GM12875 (cell line): Measurements from ENCODE around the gene KMO.

Source experiments
- H3K4me3 ChIP-seq: one replicate; pipeline ENCODE4 v1.5.1; 2011; ENCODE audit warnings: low read depth, low read length, control low read depth
- TF ChIP-seq, protein P1 (sequence below): IDR thresholded peaks from 2 replicates; pipeline ENCODE4 v1.5.1; 2011; ENCODE audit warnings: low read depth, mild to moderate bottlenecking, control low read depth, inconsistent platforms, low read length, moderate library complexity, borderline replicate concordance; ENCODE audit not compliant: insufficient read depth

The KMO gene

DNA sequence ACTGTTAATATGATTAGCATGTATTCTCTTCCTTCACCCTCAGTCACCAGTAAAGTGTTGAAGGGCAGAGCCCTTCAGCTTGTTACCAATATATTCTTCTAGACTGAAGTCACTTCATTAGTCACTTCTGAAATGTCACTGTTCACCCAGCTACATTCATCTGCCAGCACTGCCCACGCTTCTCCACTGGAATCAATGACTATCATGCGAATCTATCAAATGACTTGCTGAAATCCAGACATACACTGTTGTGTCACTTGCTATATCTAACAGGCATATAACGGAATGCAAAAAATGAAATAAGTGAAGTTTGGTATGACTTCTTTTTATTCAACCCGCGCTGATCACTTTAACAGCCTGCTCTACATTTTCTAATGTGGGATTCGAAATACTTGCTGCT, 28.7 kb upstream of the KMO start:
- no peak overlapping the region for H3K4me3 ChIP-seq
- TF ChIP-seq, protein P1, sequence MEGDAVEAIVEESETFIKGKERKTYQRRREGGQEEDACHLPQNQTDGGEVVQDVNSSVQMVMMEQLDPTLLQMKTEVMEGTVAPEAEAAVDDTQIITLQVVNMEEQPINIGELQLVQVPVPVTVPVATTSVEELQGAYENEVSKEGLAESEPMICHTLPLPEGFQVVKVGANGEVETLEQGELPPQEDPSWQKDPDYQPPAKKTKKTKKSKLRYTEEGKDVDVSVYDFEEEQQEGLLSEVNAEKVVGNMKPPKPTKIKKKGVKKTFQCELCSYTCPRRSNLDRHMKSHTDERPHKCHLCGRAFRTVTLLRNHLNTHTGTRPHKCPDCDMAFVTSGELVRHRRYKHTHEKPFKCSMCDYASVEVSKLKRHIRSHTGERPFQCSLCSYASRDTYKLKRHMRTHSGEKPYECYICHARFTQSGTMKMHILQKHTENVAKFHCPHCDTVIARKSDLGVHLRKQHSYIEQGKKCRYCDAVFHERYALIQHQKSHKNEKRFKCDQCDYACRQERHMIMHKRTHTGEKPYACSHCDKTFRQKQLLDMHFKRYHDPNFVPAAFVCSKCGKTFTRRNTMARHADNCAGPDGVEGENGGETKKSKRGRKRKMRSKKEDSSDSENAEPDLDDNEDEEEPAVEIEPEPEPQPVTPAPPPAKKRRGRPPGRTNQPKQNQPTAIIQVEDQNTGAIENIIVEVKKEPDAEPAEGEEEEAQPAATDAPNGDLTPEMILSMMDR: no peak

DNA sequence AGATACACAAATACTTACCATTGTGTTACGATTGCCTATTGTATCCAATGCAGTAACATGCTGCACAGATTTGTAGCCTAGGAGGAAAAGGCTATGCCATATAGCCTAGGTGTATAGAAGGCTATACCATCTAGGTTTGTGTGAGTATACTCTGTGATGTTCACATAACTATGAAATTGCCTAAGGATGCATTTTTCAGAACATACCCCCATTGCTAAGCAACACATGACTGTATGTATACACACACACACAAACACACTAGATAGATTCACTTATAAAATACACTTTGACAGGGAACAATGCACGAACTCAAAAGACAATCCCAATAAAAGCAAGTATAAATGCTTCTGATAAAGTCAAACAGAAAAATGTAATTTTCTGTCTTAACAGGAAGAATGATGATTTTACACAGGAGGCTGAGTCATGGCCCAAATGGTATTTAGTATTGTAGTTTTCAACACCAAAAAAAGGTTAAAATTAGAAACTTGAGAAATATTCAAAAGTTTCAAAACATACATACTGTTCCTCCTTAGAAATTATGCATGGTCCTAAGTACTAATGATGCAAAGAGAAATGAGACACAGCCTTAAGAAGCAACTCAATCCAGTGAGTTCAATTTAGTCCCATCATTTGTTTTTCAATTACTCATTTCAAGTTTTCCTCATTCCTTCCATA, 24.9 kb upstream of the KMO start:
- TF ChIP-seq, protein P1: no peak

DNA sequence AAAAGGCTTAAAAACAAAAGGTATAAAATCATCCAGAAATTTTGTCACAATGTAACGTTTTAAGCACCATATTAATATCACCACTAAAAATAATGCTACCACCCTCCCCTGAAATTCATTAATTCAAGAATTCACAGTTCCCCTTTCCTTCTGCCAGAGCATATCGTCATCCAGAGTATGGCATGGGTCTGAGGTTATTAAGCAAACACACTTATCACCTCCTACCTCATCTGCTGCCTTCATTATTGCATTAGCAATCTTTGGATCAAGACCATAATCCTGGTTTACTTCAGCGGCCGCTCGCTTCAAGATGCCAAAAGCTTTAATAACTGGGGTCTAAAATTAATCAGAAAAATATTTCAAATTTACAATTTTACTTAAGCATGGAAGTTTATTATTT, 18.8 kb upstream of the KMO start:
- TF ChIP-seq, protein P1: no peak
- H3K4me3 ChIP-seq: no peak overlapping the region

More for the DNA sequence above, 24.9 kb upstream of the KMO start:
- no peak overlapping the region for H3K4me3 ChIP-seq

DNA sequence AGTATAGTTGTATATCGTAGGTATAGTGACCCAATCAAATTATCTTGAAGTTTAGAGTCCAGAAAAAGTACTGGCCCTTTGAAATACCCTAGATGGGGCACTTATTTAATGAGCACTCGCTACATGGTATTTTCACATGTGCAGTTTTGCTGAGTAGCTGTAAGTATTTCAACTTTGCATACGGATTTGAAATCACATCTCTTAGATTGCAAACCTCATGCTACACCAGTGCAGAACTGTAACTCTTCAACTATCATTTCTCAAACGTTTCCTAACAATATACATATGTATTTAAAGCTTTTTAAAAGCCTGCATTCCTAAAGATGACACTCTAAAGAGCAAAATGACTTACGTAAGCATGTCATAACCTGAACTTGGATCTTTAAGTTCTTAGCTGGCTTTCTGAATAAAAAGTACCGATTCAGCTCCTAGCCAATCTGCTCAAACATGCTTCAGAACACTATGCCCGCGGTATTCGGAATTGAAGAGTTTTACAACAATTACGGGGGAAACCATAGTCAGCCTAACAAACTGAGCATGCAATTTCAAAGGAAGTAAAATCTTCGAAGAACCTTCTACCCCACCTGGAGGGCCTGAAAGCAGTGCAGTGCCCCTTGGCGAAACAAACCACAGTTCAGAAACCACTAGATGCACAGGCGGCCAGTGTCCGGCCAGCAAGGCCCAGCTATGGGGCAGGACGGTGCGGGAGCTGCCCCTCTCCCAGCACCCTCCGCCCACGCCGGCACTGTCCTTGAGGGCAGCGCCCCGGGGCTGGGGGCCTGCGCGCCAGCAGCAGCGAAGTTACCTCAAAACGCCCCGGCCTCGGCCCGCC, 13.5 kb upstream of the KMO start:
- TF ChIP-seq, protein P1: no peak
- H3K4me3 ChIP-seq: peak overlapping the region; percentile 93

DNA sequence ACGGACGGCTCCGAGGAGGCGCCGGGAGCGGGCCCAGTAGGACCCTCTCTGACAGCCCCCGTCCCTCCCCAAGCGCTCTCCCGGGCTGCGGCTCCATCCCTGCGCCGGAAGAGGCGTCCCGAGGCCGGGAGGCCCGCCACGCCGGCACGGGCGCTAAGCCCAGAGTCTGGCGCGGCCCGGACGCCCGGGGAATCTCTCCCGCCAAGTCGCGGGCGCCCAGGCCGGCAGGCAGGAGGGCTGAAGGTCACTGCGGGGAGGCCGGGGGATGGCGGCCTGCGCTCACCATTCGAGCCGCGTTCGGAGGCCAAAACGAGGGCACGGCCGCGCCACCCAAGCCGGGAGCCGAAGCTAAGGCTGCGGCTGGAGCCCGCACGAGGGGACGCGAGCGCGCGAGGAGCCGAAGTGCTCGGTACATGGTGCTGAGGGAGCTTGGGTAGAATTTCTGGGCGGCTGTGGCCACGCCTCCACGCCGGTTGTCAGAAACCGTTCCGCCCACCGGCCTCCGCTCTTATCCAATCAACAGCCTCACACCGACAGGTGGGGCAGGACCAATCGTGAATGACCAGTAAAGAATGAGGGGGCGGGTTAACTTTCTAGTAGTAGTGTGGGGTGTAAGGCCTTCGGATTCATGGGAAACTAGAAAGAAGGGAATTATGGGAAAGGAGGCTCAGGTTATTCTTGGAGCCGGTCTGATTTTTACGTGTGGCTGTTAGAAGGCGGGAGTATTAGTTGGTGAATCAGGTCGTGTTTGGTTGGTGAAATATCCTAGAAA, 12.7 kb upstream of the KMO start, which contains the start of gene FH:
TSS of gene FH (minus strand) at position 448 of the 772 bp plus-strand sequence. CDS start at position 415, 33 bp downstream.
- TF ChIP-seq, protein P1: no peak
- peak within 1 kb of the TSS; percentile 93 for H3K4me3 ChIP-seq

DNA sequence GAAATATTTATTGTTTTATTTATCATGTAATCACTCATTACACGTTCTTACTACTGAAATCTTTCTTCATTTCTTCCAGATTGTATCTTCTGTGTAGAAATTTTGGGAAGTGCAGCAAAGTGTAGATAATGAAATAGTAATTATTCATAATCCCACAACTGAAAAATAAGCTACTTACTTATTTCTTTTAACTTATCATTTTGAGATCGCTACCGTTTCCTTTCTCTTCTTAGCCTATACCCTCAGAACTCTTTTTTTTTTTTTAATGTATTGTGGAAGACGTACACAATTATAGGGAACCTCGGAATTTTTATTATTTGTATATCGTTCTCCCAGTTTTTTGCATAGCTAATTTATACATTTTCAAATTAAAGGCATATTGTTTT, 12.1 kb upstream of the KMO start:
- peak overlapping the region; percentile 93 for H3K4me3 ChIP-seq
- TF ChIP-seq, protein P1: no peak
